ES-I3 (cell line): ENCODE data around the gene SWAP70.

Experiments used
- H3K36me3 ChIP-seq: 2 replicates; pipeline ENCODE4 v1.6.1; 2013; ENCODE audit warnings: mild to moderate bottlenecking, low read length, control low read depth, moderate library complexity; ENCODE audit not compliant: insufficient read depth
- H3K4me1 ChIP-seq: 2 replicates; pipeline ENCODE4 v1.6.1; 2013; ENCODE audit warnings: mild to moderate bottlenecking, control low read depth, low read length; ENCODE audit not compliant: insufficient read depth
- H3K9ac ChIP-seq: 2 replicates; pipeline ENCODE4 v1.6.1; 2013; ENCODE audit warnings: low read depth, mild to moderate bottlenecking, low read length, moderate library complexity
- H3K9me3 ChIP-seq: 2 replicates; pipeline ENCODE4 v1.6.1; 2013; ENCODE audit warnings: mild to moderate bottlenecking, low read length, moderate library complexity; ENCODE audit not compliant: control insufficient read depth, insufficient read depth

The SWAP70 gene

GRCh38 chr11:9711454-9712307, 47.8 kb downstream of the SWAP70 start:
- H3K9ac ChIP-seq = no peak overlapping the region
- H3K4me1 ChIP-seq = peaks cover 15% of the 10 kb centered on the region
- peaks cover 13% of the 10 kb centered on the region for H3K36me3 ChIP-seq
- H3K9me3 ChIP-seq = peaks cover 6% of the 10 kb centered on the region; the same call in 1 of the 2 replicates

GRCh38 chr11:9714272-9714940, 50.5 kb downstream of the SWAP70 start:
- Histone ChIP-seq H3K9ac (no peak overlapping the region), H3K36me3 (peaks cover 13% of the 10 kb centered on the region), H3K4me1 (peaks cover 11% of the 10 kb centered on the region), H3K9me3 (peaks cover 6% of the 10 kb centered on the region; the same call in 1 of the 2 replicates)

- Histone ChIP-seq H3K9me3 (peaks cover 6% of the 10 kb centered on the region; the same call in 1 of the 2 replicates), H3K4me1 (peaks cover under 1% of the 10 kb centered on the region; the same call in 1 of the 2 replicates), H3K36me3 (peaks cover 13% of the 10 kb centered on the region), H3K9ac (no peak overlapping the region)
Observed at GRCh38 chr11:9716275-9717039, 52.6 kb downstream of the SWAP70 start.

GRCh38 chr11:9717040-9717357, 53.1 kb downstream of the SWAP70 start:
- Histone ChIP-seq H3K4me1 (no peaks in the 10 kb centered on the region), H3K36me3 (peaks cover 13% of the 10 kb centered on the region), H3K9me3 (peaks cover 6% of the 10 kb centered on the region; the same call in 1 of the 2 replicates), H3K9ac (no peak overlapping the region)

GRCh38 chr11:9717719-9718118, 53.8 kb downstream of the SWAP70 start:
- Histone ChIP-seq H3K9ac (no peak overlapping the region), H3K9me3 (peaks cover 6% of the 10 kb centered on the region; the same call in 1 of the 2 replicates), H3K4me1 (peaks cover 6% of the 10 kb centered on the region), H3K36me3 (peaks cover 13% of the 10 kb centered on the region)

GRCh38 chr11:9718147-9718546, 54.3 kb downstream of the SWAP70 start:
- Histone ChIP-seq H3K9ac (no peak overlapping the region), H3K4me1 (peaks cover 9% of the 10 kb centered on the region), H3K36me3 (peaks cover 13% of the 10 kb centered on the region), H3K9me3 (peaks cover 6% of the 10 kb centered on the region; the same call in 1 of the 2 replicates)

- Histone ChIP-seq H3K4me1 (peaks cover 9% of the 10 kb centered on the region), H3K9me3 (peaks cover 6% of the 10 kb centered on the region; the same call in 1 of the 2 replicates), H3K36me3 (peaks cover 13% of the 10 kb centered on the region), H3K9ac (no peak overlapping the region)
Observed at GRCh38 chr11:9719566-9720289, 55.9 kb downstream of the SWAP70 start.

GRCh38 chr11:9720290-9720630, 56.4 kb downstream of the SWAP70 start:
- Histone ChIP-seq H3K4me1 (peaks cover 9% of the 10 kb centered on the region), H3K36me3 (peaks cover 10% of the 10 kb centered on the region)

GRCh38 chr11:9722023-9722422, 58.1 kb downstream of the SWAP70 start:
- H3K36me3 ChIP-seq = no peaks in the 10 kb centered on the region; the same call in 1 of the 2 replicates
- no peaks in the 10 kb centered on the region for H3K9me3 ChIP-seq
- H3K4me1 ChIP-seq = peaks cover 9% of the 10 kb centered on the region
- H3K9ac ChIP-seq = no peak overlapping the region

More at GRCh38 chr11:9720290-9720630, 56.4 kb downstream of the SWAP70 start:
- H3K9me3 ChIP-seq = peaks cover 4% of the 10 kb centered on the region; the same call in 1 of the 2 replicates
- H3K9ac ChIP-seq = no peak overlapping the region

- peaks cover 2% of the 10 kb centered on the region; the same call in 1 of the 2 replicates for H3K36me3 ChIP-seq
- H3K4me1 ChIP-seq = peaks cover 9% of the 10 kb centered on the region
- no peak overlapping the region for H3K9ac ChIP-seq
Observed at GRCh38 chr11:9722893-9723292, 59.0 kb downstream of the SWAP70 start.

GRCh38 chr11:9726321-9727022, 62.6 kb downstream of the SWAP70 start:
- no peaks in the 10 kb centered on the region for H3K9me3 ChIP-seq
- H3K4me1 ChIP-seq = peaks cover 9% of the 10 kb centered on the region
- peaks cover 7% of the 10 kb centered on the region for H3K36me3 ChIP-seq
- H3K9ac ChIP-seq = no peak overlapping the region

More at GRCh38 chr11:9722893-9723292, 59.0 kb downstream of the SWAP70 start:
- H3K9me3 ChIP-seq = no peaks in the 10 kb centered on the region

- Histone ChIP-seq H3K9ac (no peak overlapping the region), H3K9me3 (no peaks in the 10 kb centered on the region), H3K4me1 (no peaks in the 10 kb centered on the region), H3K36me3 (peaks cover 10% of the 10 kb centered on the region)
Observed at GRCh38 chr11:9728058-9728457, 64.2 kb downstream of the SWAP70 start.

GRCh38 chr11:9731256-9731655, 67.4 kb downstream of the SWAP70 start:
- H3K9me3 ChIP-seq = no peaks in the 10 kb centered on the region
- H3K9ac ChIP-seq = no peak overlapping the region
- H3K4me1 ChIP-seq = no peaks in the 10 kb centered on the region
- H3K36me3 ChIP-seq = peaks cover 15% of the 10 kb centered on the region
